Activated CD4-positive, CD25-positive, alpha-beta regulatory T cell treated with anti-CD3 and anti-CD28 coated beads, Interleukin-2, amount 50 U/mL, for 16 hours (primary cell): ENCODE results near the gene CDC42SE1.

Experiments used
- DNase-seq: peaks from one replicate; pipeline ENCODE4 v3.0.0-alpha.2; 2020; ENCODE audit warnings: low read depth, low spot score

CDC42SE1 gene

GRCh38 chr1:151009206-151009587 lies 50.2 kb downstream of the CDC42SE1 start:
- no peak for DNase-seq

- peak; percentile 88 for DNase-seq
Observed at GRCh38 chr1:151008244-151009205, 50.9 kb downstream of the CDC42SE1 start, which contains the start of gene PRUNE1. Gene PRUNE1, plus strand, starts transcription at chr1:151008449. Its CDS starts 184 bp downstream, at chr1:151008633.

- DNase-seq = no peak
Observed at GRCh38 chr1:151007853-151008243, 51.6 kb downstream of the CDC42SE1 start.

- DNase-seq = no peak
Observed at GRCh38 chr1:151006327-151007052, 52.9 kb downstream of the CDC42SE1 start, which contains the start of gene MINDY1. Gene MINDY1, minus strand, starts transcription at chr1:151006902. Its CDS starts 4,285 bp downstream, at chr1:151002617.

GRCh38 chr1:151005729-151006319 lies 53.6 kb downstream of the CDC42SE1 start:
- no peak for DNase-seq

- no peak for DNase-seq
Observed at GRCh38 chr1:151003180-151003579, 56.2 kb downstream of the CDC42SE1 start.

GRCh38 chr1:151002611-151003010 lies 56.8 kb downstream of the CDC42SE1 start:
- DNase-seq = no peak

GRCh38 chr1:151002051-151002450 lies 57.4 kb downstream of the CDC42SE1 start:
- no peak for DNase-seq

GRCh38 chr1:151001602-151002001 lies 57.8 kb downstream of the CDC42SE1 start:
- DNase-seq = no peak
